GM13977 (cell line): ENCODE results near the gene KRTAP4-9.
"Not testable (repeated sequence)": the region's sequence is repeated elsewhere in the genome, so short reads cannot be mapped to it uniquely, and the experiment has no call there.

ENCODE experiments used
- DNase-seq: peaks from one replicate; pipeline ENCODE4 v3.0.0; 2012; ENCODE audit warnings: low spot score
- CTCF ChIP-seq: IDR thresholded peaks from 2 replicates; pipeline ENCODE4 v1.5.1; 2012; ENCODE audit warnings: mild to moderate bottlenecking, control low read depth; ENCODE audit not compliant: insufficient read depth; ENCODE audit errors: extremely low read depth, missing control alignments
- in situ Hi-C: fragments of 300-500 bp; cut with MboI; formaldehyde crosslinking; loops from one replicate; pipeline ENCODE4 v1.12.0; 2022; ENCODE audit warnings: low sequenced_read_pairs, low pct_unique_long_range_greater_than_20kb, mixed read lengths, inconsistent platforms; ENCODE audit not compliant: unreplicated experiment

KRTAP4-9 gene

GRCh38 chr17:41147531-41148204 is 42.5 kb downstream of the KRTAP4-9 start:
- TF ChIP-seq CTCF = no peak

GRCh38 chr17:41148971-41149651 is 43.9 kb downstream of the KRTAP4-9 start:
- in situ Hi-C loops, DNase-seq: not testable (repeated sequence)

More at GRCh38 chr17:41147531-41148204, 42.5 kb downstream of the KRTAP4-9 start:
- in situ Hi-C loops = no loop called here
- no peak for DNase-seq

GRCh38 chr17:41149652-41149985 is 44.4 kb downstream of the KRTAP4-9 start, which contains the start of gene KRTAP4-5:
TSS of gene KRTAP4-5 (minus strand) at chr17:41149825. CDS start at chr17:41149767, 58 bp downstream.
- no peak for DNase-seq
- TF ChIP-seq CTCF = no peak
- in situ Hi-C loops = no loop called here

GRCh38 chr17:41150026-41150425 is 44.8 kb downstream of the KRTAP4-9 start:
- DNase-seq = no peak
- in situ Hi-C loops = no loop called here
- TF ChIP-seq CTCF = no peak

- no peak for TF ChIP-seq CTCF
- DNase-seq = no peak
- in situ Hi-C loops = no loop called here
Measured at GRCh38 chr17:41151525-41151924, 46.3 kb downstream of the KRTAP4-9 start.

GRCh38 chr17:41153856-41154255 is 48.7 kb downstream of the KRTAP4-9 start:
- no peak for DNase-seq
- TF ChIP-seq CTCF = no peak
- in situ Hi-C loops = no loop called here
